Activated B cell treated with CpG ODN at 0.5 μM for 24 hours (primary cell): ENCODE results near the gene GALK2. TPM values are rescaled to one million over a fixed set of nuclear protein-coding genes. Genes with fewer than 3 reads are reported as not detected.
"Not testable (repeated sequence)": the region's sequence is repeated elsewhere in the genome, so short reads cannot be mapped to it uniquely, and the experiment has no call there.

Experiments
- ATAC-seq: fragments of 200-7000 bp; cut with Tn5 transposase; one replicate; pipeline ENCODE4 v1.10.0; 2021; ENCODE audit warnings: low read depth, mild to moderate bottlenecking, moderate library complexity
- CTCF ChIA-PET: fragments of 350-600 bp; sonication (Branson Sonifier 250); formaldehyde crosslinking; loops from one replicate; lab custom pipeline; 2021; ENCODE audit warnings: antibody characterized with exemption; lab: Charles Lee
- POLR2A ChIA-PET: fragments of 350-600 bp; sonication (Branson Sonifier 250); formaldehyde crosslinking; loops from one replicate; lab custom pipeline; 2021; ENCODE audit warnings: antibody characterized with exemption; lab: Charles Lee
- DNase-seq: peaks from one replicate; pipeline ENCODE4 v3.0.0; 2022
- H3K27ac Mint-ChIP-seq: one replicate; pipeline ENCODE4 v1.8.0; 2020; ENCODE audit warnings: mixed read lengths
- H3K27me3 Mint-ChIP-seq: one replicate; pipeline ENCODE4 v1.8.0; 2021; ENCODE audit warnings: mixed read lengths
- H3K36me3 Mint-ChIP-seq: one replicate; pipeline ENCODE4 v1.8.0; 2021; ENCODE audit warnings: low read depth, mixed read lengths
- H3K4me1 Mint-ChIP-seq: one replicate; pipeline ENCODE4 v1.8.0; 2021; ENCODE audit warnings: mixed read lengths
- H3K4me3 Mint-ChIP-seq: one replicate; pipeline ENCODE4 v1.8.0; 2020; ENCODE audit warnings: mild to moderate bottlenecking, mixed read lengths
- H3K9me3 Mint-ChIP-seq: one replicate; pipeline ENCODE4 v1.8.0; 2020; ENCODE audit warnings: mixed read lengths
- intact Hi-C: fragments of 100-400 bp; cut with micrococcal nuclease; formaldehyde crosslinking; loops from one replicate; pipeline ENCODE4 v1.15.1; 2024
- total RNA-seq: library from RNA; stranded (reverse); gene quantifications from 2 replicates; pipeline ENCODE4 v1.2.3, GENCODE V29; 2022
- TF ChIP-seq, protein P1 (sequence below): fragments of 200-600 bp; IDR thresholded peaks from one replicate; pipeline ENCODE4 v1.8.0; 2022; ENCODE audit warnings: antibody characterized with exemption, mild to moderate bottlenecking

The GALK2 gene
- total RNA-seq, 1 donor from 2014 or later = 16.6 TPM

DNA sequence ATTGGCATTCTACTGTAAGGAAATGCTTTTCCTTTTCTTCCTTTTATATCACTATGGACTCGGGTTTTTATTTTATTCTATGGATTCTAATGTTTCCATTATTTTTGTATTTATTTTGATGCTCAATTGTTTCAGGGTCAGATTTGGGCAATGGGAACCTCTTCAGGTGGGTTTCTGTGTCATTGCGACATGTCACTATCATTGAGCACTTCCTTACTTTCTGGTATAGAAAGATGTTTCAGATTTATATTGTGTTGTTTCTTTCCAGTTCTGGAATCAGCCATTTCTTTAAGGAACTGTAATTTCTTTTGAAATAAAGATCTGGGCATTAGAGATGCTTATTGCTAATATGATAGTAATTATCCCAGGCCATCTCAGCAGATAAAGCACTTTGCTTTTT lies 21.8 kb downstream of the GALK2 start:
- intact Hi-C loops = no loop called here
- DNase-seq (no peak), ATAC-seq (no peak)
- Mint-ChIP-seq H3K4me1 (peaks cover 15% of the 10 kb centered on the region), H3K27ac (no peak overlapping the region), H3K36me3 (peaks cover under 1% of the 10 kb centered on the region), H3K4me3 (no peak overlapping the region), H3K27me3 (no peaks in the 10 kb centered on the region), H3K9me3 (no peaks in the 10 kb centered on the region)
- ChIA-PET POLR2A (no interaction called here), CTCF (no interaction called here)
- TF ChIP-seq, protein P1, sequence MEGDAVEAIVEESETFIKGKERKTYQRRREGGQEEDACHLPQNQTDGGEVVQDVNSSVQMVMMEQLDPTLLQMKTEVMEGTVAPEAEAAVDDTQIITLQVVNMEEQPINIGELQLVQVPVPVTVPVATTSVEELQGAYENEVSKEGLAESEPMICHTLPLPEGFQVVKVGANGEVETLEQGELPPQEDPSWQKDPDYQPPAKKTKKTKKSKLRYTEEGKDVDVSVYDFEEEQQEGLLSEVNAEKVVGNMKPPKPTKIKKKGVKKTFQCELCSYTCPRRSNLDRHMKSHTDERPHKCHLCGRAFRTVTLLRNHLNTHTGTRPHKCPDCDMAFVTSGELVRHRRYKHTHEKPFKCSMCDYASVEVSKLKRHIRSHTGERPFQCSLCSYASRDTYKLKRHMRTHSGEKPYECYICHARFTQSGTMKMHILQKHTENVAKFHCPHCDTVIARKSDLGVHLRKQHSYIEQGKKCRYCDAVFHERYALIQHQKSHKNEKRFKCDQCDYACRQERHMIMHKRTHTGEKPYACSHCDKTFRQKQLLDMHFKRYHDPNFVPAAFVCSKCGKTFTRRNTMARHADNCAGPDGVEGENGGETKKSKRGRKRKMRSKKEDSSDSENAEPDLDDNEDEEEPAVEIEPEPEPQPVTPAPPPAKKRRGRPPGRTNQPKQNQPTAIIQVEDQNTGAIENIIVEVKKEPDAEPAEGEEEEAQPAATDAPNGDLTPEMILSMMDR = no peak

DNA sequence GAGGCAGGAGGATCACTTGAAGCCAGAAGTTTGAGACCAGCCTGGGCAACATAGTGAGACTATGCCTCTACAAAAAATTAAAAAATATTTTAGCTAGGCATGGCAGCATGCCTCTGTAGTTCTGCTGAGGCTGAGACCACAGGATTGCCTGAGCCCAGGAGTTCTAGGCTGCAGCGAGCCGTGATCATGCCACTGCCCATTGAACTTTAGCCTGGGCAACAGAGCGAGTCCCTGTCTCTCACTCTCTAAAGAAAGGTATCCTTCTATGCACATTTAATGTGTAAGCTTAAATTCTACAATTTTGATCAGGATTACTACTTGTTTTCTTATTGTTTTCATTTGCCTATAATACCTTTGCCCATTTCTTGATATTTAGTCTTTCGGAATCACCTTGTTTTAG lies 26.8 kb downstream of the GALK2 start:
- Mint-ChIP-seq H3K4me1 (no peaks in the 10 kb centered on the region), H3K9me3 (no peaks in the 10 kb centered on the region), H3K27ac (no peak overlapping the region), H3K36me3 (peaks cover 9% of the 10 kb centered on the region), H3K4me3 (no peak overlapping the region), H3K27me3 (no peaks in the 10 kb centered on the region)
- no peak for ATAC-seq
- ChIA-PET POLR2A (no interaction called here), CTCF (no interaction called here)
- intact Hi-C loops = no loop called here
- DNase-seq = no peak
- TF ChIP-seq, protein P1 = no peak

DNA sequence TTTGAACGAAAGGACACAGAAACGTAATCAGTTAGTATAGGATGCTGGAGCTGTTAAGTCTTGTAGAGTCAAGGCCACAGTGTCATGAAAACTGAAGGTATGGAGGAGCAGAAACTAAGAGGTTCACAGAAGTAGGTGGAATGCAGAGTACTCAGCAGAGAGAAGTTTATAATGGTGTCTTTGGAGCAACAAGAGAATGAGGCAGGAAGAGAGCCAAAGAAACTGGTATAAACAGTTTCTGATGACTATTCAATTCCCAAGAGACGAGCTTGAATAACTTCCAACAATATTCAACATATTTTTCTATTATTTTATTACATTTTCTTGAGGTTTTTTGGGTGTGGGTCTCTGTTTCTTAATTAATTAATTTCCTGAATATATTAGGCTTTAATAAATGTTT lies 29.6 kb downstream of the GALK2 start:
- Mint-ChIP-seq H3K27me3 (no peaks in the 10 kb centered on the region), H3K4me3 (no peak overlapping the region), H3K4me1 (no peaks in the 10 kb centered on the region), H3K36me3 (peaks cover 34% of the 10 kb centered on the region), H3K9me3 (peaks cover 5% of the 10 kb centered on the region), H3K27ac (no peak overlapping the region)
- ChIA-PET POLR2A (no interaction called here), CTCF (no interaction called here)
- TF ChIP-seq, protein P1 = no peak
- no peak for ATAC-seq
- no peak for DNase-seq
- intact Hi-C loops = no loop called here

DNA sequence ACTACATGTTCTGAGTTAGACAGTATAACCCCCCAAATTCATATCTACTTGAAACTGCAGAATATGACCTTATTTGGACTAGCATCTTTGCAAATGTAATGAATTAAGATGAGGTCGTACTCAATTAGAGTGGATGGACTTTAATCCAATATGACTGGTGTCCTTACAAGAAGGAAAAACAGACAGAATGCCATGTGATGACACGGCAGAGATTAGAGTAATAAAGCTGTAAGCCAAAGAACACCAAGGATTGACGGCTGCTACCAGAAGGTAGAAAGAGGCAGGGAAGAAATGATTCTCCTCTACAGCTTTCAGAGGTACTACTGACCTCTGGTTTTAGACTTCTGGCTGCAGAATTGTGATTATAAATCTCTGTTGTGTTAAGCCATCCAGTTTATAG lies 30.3 kb downstream of the GALK2 start:
- Mint-ChIP-seq H3K36me3 (peaks cover 40% of the 10 kb centered on the region), H3K9me3 (peaks cover 11% of the 10 kb centered on the region), H3K4me3 (no peak overlapping the region), H3K27me3 (no peaks in the 10 kb centered on the region), H3K27ac (no peak overlapping the region), H3K4me1 (no peaks in the 10 kb centered on the region)
- TF ChIP-seq, protein P1 = no peak
- ChIA-PET CTCF (no interaction called here), POLR2A (no interaction called here)
- ATAC-seq = no peak
- no peak for DNase-seq
- intact Hi-C loops = no loop called here

DNA sequence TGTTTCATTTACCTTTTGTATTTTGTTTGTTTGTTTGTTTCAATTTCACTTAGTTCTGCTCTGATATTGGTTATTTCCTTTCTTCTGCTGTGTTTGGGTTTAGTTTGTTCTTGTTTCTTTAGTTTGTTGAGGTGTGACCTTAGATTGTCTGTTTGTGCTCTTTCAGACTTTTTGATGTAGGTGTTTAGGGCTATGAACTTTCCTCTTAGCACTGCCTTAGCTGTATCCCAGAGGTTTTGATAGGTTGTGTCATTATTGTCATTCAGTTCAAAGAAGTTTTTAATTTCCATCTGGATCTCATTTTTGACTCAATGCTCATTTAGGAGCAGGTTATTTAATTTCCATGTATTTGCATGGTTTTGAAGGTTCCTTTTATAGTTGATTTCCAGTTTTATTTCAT lies 38.1 kb downstream of the GALK2 start:
- H3K4me1 Mint-ChIP-seq, H3K4me3 Mint-ChIP-seq, H3K27ac Mint-ChIP-seq, DNase-seq, POLR2A ChIA-PET, ATAC-seq, CTCF ChIA-PET, intact Hi-C loops, H3K27me3 Mint-ChIP-seq: not testable (repeated sequence)
- H3K36me3 Mint-ChIP-seq = peaks cover 75% of the 10 kb centered on the region
- H3K9me3 Mint-ChIP-seq = peaks cover 42% of the 10 kb centered on the region

DNA sequence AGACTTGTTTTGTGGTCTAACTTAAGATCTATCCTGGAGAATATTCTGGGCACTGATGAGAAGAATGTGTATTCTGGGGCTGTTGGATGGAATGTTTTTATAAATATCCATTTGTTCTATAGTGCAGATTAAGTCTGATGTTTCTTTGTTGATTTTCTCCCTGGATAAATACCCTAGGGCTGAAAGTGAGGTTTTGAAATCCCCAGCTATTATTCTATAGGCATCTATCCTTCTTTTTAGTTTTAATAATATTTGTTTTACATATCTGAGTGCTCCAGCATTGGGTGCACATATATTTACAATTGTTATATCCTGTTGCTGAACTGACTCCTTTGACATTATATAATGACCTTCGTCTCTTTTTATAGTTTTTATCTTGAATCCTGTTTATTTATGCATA lies 42.9 kb downstream of the GALK2 start:
- DNase-seq = no peak
- peaks cover 40% of the 10 kb centered on the region for H3K36me3 Mint-ChIP-seq
- intact Hi-C loops = no loop called here

More for the DNA sequence above, 42.9 kb downstream of the GALK2 start:
- POLR2A ChIA-PET = no interaction called here
- H3K9me3 Mint-ChIP-seq = peaks cover 27% of the 10 kb centered on the region
- no peak for ATAC-seq
- CTCF ChIA-PET = no interaction called here
- H3K27me3 Mint-ChIP-seq = no peaks in the 10 kb centered on the region
- TF ChIP-seq, protein P1 = no peak
- H3K4me1 Mint-ChIP-seq = peaks cover 13% of the 10 kb centered on the region
- no peak overlapping the region for H3K27ac Mint-ChIP-seq
- H3K4me3 Mint-ChIP-seq = no peak overlapping the region
